ENCODE data around the gene SND1.

The SND1 gene

DNA sequence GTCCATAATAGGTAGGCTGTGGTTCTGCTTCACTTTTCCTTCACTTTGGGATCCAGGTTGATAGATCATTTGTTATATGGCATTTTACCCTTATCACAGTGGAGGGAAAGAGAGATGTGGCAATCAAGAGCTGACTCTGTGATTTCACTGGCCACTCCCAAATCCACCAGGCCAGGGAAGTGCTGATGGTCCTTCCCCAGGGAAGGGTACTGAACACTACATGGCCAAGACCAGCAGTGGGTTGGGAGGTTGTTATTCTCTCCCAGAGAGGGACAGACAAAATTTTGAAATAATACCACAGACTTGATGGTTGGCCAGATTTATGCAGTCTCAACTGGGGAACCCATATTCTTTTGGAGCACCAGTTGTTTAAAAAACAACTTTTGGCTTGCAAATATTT is 102.5 kb downstream of the SND1 start:
- in situ Hi-C loops (cut with MboI; ENCODE audit: low pct_unique_long_range_greater_than_20kb, low sequenced_read_pairs), result no loop called here

DNA sequence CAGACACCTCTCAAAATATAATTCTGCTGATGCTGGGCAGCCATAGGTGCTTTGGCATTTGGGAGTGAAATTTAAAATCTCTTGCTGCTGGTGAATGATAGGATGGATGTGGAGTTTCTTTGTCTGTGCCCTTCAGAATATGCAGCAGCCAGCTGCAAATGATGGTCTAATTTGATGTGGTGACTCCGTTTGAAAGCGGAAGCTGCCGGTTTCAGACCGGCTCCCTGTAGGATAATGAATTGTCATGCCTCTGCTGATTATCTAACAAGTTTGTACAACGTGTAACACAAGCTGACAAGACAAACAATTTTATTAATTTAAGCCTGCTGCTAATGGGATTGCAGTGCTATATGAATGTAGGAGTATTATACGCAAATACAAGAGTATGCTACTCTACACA is 103.5 kb downstream of the SND1 start:
- in situ Hi-C loops (cut with MboI; ENCODE audit: low pct_unique_long_range_greater_than_20kb, low sequenced_read_pairs), result no loop called here
- no peak for DNase-seq

More for the DNA sequence above, 102.5 kb downstream of the SND1 start:
- DNase-seq, result no peak

DNA sequence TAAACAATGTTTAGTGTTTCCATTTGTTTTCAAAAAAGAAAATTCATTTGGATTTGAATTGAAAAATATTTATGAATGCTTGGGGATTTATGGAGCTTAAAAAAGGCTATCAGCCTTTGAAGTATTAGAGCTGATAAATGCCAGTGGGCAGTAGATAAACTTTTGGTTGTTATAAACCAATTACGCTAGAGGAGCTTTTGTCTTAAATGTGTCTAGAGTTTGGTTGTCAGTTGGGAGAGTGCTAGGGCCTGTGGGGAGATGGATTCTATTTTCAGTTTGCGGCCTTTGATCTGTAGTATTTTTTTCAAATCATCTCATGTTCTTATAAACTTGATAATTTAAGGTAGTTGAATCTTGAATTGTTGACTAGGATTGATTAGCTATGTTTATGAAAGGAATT is 104.0 kb downstream of the SND1 start:
- in situ Hi-C loops (cut with MboI; ENCODE audit: low pct_unique_long_range_greater_than_20kb, low sequenced_read_pairs), result no loop called here
- no peak for DNase-seq

DNA sequence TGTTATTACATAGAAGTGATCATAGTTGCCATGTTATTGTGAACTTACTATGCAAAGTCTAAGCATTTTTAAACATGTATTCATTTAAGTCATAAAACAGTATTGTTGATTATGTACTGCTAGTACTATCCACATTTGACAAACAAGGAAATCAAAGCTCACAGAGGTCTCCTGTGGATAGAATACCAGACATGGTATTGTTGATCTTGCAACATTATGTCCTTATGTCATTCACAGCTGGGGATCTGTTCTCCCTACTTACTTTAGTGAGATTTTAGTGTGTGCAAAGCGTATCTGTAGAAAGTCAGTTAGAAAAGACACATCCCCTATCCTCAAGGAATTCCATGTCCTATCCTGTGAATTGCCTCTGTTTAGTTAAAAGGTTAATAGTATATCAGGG is 106.1 kb downstream of the SND1 start:
- in situ Hi-C loops (cut with MboI; ENCODE audit: low pct_unique_long_range_greater_than_20kb, low sequenced_read_pairs), result no loop called here

DNA sequence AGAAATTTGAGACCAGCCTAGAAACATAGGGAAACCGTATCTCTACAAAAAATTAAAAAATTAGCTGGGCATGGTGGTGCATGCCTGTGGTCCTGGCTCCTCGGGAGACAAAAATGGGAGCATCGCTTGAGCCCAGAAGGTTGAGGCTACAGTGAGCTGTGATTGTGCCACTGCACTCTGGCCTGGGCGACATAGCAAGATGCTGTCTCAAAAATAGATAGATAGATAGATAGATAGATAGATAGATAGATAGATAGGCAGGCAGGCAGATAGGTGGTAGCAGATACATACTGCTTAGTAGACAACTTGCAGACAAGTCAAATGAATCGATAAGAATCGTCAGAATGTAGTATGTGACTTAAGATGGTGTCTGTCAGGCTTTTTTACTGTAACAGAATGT is 106.9 kb downstream of the SND1 start:
- in situ Hi-C loops (cut with MboI; ENCODE audit: low pct_unique_long_range_greater_than_20kb, low sequenced_read_pairs), result no loop called here
- no peak for DNase-seq

More for the DNA sequence above, 106.1 kb downstream of the SND1 start:
- DNase-seq, result no peak

DNA sequence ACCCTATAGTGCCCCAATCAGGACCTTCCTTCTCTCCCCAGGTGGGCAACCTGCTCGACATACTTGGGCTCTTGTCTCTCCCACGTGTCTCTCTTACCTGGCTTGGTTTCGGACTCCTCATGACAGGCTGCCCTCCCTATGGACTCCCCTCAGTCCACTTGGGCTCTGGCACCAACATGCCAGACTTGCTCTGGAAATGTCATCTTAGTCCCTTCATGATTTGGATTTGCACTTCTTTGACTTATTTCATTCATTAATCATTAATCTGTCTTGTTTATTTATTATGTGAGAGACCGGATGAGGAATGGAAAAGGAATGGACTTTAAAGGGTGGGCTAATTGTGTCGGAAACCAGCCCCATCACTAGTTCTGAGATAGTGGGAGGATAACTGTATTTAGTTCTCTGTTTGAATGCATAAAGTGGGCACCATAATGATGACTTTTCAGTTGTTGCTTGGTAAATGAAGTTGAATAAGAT is 108.0 kb downstream of the SND1 start:
- in situ Hi-C loops (cut with MboI; ENCODE audit: low pct_unique_long_range_greater_than_20kb, low sequenced_read_pairs), result no loop called here
- DNase-seq, result no peak

DNA sequence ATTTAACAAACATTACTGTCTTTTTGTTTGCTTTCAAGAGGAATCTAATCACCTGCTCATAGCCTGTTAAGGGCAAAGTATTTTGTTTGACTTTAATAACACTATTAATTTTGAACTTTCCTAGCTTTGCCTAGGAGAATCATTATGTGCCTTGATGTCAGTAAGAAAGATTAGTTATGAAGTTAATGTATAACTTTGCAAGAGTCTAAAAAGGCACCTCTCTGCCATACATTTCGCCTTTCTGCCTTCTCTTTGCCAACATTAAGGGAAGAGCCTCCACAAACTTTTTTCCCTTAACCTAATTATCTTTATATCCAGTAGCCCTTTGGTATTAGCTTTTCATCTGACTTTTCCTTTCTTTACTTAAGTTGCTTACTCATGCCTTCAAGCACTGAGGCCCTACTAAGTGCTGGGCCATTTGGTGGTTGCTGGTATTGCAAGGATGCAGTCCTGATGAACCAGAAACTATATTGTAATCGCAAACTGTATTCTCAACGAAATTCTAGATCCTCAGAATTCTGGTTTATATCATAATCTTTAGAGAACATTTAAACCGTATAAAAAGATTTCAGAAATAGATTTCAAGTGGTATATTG is 108.5 kb downstream of the SND1 start:
- DNase-seq, result no peak
- in situ Hi-C loops (cut with MboI; ENCODE audit: low pct_unique_long_range_greater_than_20kb, low sequenced_read_pairs), result no loop called here

DNA sequence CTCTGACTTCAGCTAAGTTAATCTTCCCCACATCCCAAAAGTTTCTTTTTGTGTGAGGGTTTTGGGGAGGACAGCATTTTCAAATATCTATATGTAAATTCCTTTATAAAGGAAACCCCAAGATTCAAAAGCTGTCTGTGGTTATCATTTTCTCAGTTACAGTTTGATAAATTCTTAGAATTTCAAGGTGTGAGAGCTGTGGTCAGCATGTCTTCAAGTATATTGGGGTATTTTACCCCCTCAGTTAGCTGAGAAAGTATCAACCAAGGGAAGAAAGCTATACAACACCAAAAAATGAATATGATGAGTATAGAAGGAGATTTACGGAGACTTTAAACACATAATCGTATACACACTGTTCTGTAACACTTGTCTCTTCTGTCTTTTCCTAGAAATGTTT is 109.2 kb downstream of the SND1 start:
- in situ Hi-C loops (cut with MboI; ENCODE audit: low pct_unique_long_range_greater_than_20kb, low sequenced_read_pairs), result no loop called here
- no peak for DNase-seq

DNA sequence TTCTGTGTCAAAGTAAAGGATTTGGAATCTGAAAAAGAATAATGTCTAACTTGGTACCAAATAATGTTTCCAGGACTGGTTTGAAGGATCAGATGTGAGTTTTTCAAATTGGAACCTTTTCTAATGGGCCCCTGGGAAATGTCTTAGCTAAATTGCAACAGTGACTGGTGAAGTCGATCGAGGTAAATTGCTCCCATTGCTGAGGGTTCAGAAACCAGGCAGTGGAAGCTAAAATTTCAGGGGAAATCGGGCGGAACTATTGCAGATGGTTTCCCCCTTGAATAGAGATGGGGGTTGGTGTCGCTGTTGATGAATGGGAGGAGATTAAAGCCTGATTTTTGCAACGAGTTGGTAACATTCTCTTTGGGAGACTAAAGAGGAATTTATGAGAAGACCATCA is 112.7 kb downstream of the SND1 start:
- in situ Hi-C loops (cut with MboI; ENCODE audit: low pct_unique_long_range_greater_than_20kb, low sequenced_read_pairs), result no loop called here
- no peak for DNase-seq

DNA sequence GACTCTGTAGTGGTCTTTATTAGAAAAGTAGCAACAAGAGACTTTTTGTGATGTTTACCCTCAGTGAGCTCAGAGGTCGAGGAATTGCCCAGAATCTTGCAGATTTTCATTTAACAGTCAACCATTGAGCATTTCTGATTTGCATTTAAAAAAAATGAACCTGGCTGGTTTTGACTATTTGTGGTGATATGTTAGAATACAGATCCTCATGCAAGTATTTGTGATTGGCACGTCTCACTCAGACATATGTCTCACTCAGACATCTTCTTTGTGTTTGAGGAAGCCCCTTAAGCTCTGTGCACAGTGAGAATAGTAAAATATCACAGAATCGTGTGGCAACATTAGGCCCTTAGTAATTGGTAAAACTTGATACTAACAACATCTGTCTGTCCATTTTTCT is 113.2 kb downstream of the SND1 start:
- in situ Hi-C loops (cut with MboI; ENCODE audit: low pct_unique_long_range_greater_than_20kb, low sequenced_read_pairs), result no loop called here

DNA sequence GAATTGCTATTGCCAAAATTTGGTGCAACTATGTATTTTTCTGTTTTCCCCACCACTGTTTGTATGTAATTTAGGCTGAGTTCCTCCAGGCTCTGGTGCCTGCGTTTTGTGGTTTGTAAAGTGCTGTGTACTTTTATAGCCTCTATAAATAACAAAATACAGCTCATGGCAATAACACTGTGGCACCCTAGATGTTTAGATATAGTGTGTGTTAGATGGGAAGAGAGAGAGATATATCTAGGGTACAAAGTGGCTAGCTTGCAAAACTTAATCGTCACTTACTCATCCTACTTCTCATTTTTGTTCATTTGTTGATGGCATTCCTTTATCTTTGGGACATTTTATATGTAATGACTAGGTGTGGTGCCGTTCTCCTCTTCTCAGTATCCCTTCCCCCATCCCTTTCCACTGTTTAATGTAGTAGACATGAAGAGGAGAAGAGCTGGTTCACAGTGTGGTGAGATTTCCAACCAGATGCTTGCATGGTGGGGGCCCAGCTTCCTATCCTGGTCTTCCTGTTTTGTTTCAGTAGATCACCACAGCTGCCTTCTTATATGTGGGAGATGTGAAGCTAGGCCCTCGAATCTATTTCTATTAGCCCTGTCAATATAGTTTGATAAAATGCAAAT is 115.0 kb downstream of the SND1 start:
- in situ Hi-C loops (cut with MboI; ENCODE audit: low pct_unique_long_range_greater_than_20kb, low sequenced_read_pairs), result no loop called here
- DNase-seq, result peak; percentile 68

More for the DNA sequence above, 113.2 kb downstream of the SND1 start:
- no peak for DNase-seq

DNA sequence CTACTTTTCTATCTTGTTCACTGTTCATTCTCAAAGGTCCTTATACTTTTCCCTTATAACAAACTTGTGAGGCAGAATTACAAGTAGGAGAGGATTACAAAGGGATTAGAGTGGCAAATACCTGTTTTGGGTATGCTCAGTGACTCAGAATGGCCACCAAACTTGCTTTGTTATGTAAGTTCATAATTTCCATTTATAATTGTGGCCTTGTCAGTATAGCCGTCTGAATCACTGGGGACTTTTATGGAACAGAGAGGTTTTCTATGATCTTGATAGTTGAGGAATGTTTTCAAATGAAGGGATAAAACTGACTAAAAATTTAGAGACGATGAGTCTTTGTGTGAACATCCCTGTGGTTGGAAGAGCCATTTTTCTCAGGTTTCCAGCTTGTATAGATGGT is 116.2 kb downstream of the SND1 start:
- no peak for DNase-seq
- in situ Hi-C loops (cut with MboI; ENCODE audit: low pct_unique_long_range_greater_than_20kb, low sequenced_read_pairs), result no loop called here

DNA sequence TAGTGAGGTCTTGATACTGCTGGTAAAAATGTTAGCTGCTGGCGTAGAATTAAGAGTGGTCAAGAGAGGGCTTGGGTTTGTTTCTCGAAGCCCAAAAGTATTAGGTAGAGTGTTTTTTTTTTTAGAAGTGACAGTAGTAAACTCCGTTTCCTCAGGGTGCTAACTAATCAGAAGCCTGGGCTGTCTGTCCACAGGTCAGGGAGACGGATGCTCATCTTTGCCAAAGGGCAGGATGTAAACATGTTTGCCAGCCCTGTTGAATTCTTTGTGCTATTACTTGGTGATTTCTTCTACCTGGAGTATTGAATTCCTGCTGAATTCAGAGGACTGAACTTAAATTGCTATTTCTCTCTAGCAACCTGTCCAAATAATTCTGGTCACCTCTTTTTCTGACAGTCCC is 117.1 kb downstream of the SND1 start:
- DNase-seq, result no peak
- in situ Hi-C loops (cut with MboI; ENCODE audit: low pct_unique_long_range_greater_than_20kb, low sequenced_read_pairs), result no loop called here

DNA sequence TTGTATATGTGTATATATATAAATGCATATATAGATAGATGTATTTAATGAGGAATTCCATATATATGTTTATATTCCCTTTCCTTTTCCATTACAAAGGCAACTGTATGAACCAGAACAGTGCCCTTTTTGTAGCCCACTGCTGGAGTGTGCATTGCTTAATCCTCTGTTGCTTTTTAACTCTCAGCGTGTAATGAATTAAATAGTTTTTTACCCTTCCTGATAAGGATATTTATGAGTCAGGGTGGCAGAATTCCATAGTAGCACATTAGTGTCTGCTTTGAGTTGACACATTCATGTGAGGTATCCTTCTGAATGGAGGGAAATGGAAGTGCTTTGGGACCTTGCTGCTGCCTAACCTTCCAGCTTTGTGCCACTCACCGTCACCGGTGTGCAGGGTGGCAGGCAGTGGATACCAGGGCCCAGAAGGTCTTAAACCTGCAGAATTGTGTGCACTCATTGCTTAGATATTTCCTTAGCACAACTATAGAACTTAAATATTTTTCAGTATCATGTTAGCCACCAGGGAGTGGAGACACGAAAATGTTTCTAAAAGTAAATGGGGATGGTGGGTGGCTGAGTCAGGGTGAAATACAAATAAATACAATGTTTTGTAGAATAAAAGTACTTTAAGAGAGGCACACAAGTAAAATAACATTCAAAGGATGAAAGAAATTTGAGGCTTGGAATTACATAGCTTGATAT is 117.9 kb downstream of the SND1 start:
- in situ Hi-C loops (cut with MboI; ENCODE audit: low pct_unique_long_range_greater_than_20kb, low sequenced_read_pairs), result no loop called here
- DNase-seq, result no peak

DNA sequence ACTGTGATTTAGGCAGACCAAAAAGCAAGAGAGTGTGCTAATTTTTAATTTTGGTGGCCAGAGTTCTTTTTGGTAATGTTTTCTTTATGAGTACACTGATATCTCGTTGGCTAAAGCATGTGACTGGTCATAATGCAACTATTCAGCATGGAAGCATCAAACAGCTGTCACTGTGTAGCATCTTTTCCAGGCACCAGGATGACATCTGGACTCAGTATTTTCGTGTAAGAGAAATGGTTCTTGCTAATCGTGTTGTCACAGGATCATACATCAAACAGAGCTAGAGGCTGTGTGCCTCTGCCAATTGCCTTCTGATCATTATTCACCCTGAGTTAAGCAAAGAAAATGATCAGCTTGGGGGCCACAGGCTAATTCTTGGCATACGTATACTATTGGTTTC is 118.9 kb downstream of the SND1 start:
- in situ Hi-C loops (cut with MboI; ENCODE audit: low pct_unique_long_range_greater_than_20kb, low sequenced_read_pairs), result no loop called here
- no peak for DNase-seq

DNA sequence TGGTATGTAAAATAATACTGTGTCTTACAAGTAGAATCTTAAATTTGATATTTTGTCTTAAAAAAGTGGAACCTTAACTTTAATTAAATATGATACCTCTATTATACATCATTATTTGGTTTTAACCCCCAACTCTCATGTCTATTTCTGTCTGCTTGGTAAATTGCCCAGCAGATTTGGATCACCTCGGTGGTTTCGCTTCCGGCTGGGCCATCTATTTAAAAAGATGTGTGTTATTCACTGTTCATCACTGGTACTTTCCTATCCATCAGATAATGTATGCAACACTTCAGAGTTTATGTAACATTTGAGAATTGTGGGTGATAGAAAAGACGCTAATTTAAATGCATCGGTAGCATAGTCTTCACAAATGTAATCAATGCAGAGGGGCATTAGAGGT is 119.7 kb downstream of the SND1 start:
- DNase-seq, result no peak
- in situ Hi-C loops (cut with MboI; ENCODE audit: low pct_unique_long_range_greater_than_20kb, low sequenced_read_pairs), result no loop called here

DNA sequence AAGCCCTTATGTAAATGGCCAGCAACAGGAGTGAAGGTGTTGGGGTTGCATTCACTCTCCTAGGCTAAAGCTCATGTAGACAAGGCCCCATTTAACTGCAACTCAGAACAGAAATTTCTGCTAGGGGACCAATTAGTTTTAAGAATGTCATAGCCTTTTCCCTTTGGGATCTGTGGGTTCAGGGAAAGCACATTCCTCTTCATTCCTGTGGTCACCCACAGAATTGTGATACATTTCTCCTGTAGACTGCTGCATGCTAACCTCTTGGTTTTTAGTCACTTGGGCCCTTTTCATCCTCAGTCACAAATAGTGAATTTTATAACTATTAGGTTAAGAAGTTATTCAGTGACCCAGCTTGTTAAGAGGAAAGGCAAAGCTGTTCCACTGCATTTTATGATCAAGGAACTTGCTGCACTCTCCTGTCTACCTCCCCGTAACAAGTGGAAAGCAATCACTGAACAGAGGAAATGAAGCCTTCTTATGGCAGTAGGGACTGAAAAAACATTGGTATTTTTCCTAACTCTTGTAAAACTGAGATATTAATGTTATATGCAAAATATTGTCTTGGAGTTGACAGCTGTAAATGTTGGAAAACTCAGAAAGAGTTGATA is 124.9 kb downstream of the SND1 start:
- no peak for DNase-seq
- in situ Hi-C loops (cut with MboI; ENCODE audit: low pct_unique_long_range_greater_than_20kb, low sequenced_read_pairs), result no loop called here

DNA sequence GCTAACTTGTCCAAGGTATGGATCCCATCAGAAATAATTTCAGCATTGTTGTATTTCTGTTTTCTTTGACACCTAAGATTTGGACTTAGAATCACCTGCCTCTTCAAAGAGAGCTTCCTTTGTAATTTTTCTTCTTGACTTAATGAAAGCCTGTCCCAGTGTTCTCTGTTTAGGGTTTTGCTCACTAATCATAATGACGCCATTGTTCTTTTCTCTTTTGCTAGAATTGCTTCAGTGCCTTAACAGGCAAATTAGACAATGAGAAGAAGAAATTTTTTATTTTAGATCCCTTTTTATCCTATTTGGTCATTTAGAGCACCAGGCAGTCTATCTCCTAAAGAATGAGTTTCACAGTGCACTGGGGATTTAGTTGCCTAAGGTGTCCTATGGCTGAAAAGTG is 128.5 kb downstream of the SND1 start:
- DNase-seq, result no peak
- in situ Hi-C loops (cut with MboI; ENCODE audit: low pct_unique_long_range_greater_than_20kb, low sequenced_read_pairs), result no loop called here

DNA sequence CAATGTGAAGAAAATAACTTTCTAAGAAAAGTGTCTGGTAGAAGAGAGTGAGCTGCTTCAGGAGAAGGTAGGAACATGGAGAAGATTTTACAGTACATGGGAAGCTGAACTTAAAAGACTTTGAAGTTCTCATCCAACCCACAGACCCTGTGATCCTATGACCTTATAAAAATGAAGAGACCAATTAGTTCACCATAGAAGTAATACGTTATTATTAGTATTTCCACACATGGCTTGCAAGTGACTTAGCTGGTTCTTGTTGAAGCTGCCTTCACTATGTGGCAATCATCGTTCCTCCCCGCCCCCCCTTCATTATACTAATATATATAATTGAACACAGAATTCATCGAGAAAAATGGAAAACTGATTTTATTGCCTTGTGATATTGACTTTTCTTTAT is 129.1 kb downstream of the SND1 start:
- in situ Hi-C loops (cut with MboI; ENCODE audit: low pct_unique_long_range_greater_than_20kb, low sequenced_read_pairs), result no loop called here
- DNase-seq, result no peak

DNA sequence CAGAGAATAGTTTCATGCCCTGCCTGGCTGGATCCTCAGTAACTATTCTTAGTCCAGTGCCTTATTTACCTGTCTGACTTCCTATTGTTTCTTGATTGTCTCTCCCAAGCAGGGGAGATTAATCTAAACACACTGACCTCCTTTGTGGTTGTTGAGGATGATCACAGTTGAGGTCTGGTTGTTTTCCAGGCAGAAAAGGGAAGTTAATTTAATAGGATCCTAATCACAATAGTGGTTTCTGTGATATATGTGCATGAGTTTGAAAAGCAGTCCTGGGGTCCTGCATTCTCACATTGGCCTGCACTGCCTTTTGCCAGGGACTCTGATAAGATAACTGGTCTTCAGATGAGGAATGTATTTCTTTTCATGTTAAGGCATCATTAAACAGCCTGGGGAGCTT is 130.1 kb downstream of the SND1 start:
- in situ Hi-C loops (cut with MboI; ENCODE audit: low pct_unique_long_range_greater_than_20kb, low sequenced_read_pairs), result no loop called here
- DNase-seq, result peak; percentile 62

Data from KBM-7 (cell line).